HG02970 (cell line): ENCODE results near the gene MPI.
A peak's percentile ranks its signal among the peaks of the same experiment; 100 is the strongest.
"Not testable (repeated sequence)": the region's sequence is repeated elsewhere in the genome, so short reads cannot be mapped to it uniquely, and the experiment has no call there.

Experiments used
- ATAC-seq: cut with Tn5 transposase; IDR thresholded peaks from one replicate; pipeline ENCODE4 v1.9.1; 2021; ENCODE audit warnings: mild to moderate bottlenecking, moderate library complexity, moderate number of reproducible peaks; ENCODE audit not compliant: unreplicated experiment, low FRiP score

The MPI gene

DNA sequence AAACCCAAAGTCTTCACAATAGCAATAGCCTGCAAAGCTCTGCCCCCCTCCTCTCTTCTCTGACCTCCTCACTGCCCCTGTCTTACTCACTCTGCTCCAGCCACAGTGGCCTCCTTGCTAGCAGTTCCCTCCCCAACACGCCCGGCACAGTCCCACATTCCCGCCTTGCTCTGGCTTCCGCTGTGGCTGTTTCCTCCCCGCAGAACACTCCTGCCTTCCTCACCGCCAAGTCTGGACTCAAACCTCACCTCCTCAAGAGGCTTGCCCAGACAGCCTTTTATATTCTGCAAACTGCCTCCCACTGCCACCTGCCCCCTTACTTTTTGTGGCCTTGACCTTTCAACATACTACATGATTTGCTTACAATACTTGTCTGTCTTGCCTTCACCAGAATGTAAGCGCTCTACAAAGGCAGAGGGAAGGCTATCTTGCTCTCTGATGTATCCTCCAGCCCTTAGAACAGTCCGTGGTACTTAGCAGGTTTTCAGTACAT lies 406 bp upstream of the MPI start:
- ATAC-seq, result peak; percentile 2

DNA sequence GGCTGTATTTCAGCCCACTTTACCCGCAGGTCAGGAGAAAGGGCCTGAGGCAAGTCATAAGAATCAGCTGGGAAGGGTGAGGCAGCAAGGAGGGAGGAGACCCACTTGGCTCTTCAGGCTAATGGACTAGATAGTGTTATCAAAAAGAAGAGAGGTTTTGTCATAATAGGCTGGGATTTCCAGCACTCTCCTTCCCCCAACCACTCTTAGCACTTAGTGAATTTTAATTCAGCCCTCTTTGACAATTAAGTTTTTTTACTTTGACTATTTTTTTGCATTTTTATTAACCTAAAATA lies 771 bp downstream of the MPI start:
- ATAC-seq, result no peak

GRCh38 chr15:74891469-74891868 lies 1.6 kb downstream of the MPI start:
- no peak for ATAC-seq

DNA sequence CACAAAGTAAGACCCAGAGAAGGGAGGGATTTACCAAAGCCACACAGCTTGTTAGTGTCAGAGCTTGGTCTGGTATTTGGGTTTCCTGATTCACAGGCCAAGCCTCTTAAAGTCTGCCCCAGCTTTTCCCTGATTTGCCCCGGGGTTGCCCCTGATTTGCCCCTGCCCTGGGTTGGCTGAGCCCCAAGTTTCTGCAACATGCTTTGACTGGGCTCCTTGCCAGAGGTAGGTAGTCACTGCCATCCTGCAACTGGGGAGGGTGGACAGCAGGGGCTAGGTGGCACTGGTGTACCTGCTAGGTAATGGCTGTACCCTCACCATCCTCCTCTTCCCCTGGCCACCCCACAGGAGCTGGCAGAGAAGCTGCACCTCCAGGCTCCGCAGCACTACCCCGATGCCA lies 2.5 kb downstream of the MPI start:
- no peak for ATAC-seq

- ATAC-seq, result no peak
Observed at GRCh38 chr15:74892931-74893330, 3.1 kb downstream of the MPI start.

GRCh38 chr15:74893627-74894026 lies 3.8 kb downstream of the MPI start:
- no peak for ATAC-seq

- not testable (repeated sequence) for ATAC-seq
Observed at GRCh38 chr15:74894383-74894782, 4.5 kb downstream of the MPI start.

DNA sequence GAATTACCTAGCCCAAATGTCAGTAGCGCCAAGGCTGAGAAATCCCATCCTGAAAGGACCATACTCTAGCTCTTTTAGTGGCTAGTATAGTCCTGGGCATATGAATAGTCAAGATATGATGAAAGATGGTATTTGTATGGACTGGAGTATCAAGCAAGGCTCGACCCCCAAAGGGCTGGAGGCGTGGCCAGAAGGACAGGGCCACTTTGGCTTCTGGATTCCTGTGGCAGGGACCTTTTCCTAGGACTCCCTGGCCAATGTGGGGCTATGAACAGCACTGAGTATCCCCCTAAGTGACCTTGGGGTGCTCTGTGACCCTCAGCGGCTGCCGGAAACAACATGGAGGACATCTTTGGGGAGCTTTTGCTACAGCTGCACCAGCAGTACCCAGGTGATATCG lies 6.0 kb downstream of the MPI start:
- ATAC-seq, result no peak

- no peak for ATAC-seq
Observed at GRCh38 chr15:74896316-74896715, 6.5 kb downstream of the MPI start.

DNA sequence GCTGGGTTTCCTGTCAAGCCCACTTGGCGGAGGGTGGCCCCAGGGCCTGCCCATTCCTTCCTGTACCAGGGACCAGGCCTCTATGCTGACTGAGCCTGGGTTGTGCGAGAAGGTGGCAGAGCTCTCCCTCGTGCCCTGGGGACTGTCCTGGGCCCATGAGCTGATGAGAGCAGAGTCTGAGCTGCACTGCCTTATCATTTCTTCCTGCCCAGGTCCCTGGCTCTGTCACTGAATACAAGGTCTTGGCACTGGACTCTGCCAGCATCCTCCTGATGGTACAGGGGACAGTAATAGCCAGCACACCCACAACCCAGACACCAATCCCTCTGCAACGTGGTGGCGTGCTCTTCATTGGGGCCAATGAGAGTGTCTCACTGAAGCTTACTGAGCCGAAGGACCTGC lies 7.5 kb downstream of the MPI start:
- no peak for ATAC-seq

DNA sequence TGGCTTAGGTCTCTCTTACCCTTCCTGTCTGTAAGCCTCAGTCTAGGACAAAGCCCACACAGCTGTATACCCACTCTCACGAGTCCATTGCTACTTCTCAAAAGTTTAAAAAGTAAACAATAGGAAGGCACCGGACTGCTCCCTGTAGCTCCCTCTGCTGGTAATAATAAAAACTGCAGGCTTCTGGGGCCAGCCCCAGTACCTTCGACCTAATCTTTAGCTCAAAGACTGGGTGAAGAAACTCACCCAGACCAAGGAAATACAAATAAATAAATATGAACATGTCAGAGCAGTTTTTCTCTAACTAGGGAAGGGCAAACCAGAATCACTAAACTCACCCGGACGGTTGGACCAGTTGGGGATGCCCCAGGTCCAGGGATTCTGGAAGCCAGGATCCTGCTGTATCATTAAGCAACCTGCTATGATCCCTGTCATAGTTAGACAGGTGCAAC lies 11.8 kb downstream of the MPI start:
- ATAC-seq, result no peak

- no peak for ATAC-seq
Observed at GRCh38 chr15:74902295-74903075, 12.6 kb downstream of the MPI start.

DNA sequence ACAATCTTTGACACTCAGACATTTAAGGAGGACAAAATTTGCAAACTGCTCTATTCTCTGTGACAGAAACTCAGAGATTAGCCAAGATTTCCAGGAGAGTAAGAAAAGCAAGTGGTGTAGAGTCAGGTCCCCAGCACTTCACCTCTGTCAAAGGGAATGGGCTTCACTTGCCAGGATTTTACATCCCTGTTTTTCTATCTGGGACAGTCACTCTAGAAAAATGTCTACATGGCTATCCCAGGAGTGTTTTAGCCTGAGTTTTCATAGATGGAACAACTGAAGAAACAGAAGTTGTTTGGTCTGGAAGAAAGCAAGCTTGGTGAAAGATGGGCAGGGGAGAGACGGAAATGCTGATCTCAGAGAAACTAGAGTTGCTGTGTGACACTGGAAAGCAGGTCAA lies 13.8 kb downstream of the MPI start:
- ATAC-seq, result no peak

DNA sequence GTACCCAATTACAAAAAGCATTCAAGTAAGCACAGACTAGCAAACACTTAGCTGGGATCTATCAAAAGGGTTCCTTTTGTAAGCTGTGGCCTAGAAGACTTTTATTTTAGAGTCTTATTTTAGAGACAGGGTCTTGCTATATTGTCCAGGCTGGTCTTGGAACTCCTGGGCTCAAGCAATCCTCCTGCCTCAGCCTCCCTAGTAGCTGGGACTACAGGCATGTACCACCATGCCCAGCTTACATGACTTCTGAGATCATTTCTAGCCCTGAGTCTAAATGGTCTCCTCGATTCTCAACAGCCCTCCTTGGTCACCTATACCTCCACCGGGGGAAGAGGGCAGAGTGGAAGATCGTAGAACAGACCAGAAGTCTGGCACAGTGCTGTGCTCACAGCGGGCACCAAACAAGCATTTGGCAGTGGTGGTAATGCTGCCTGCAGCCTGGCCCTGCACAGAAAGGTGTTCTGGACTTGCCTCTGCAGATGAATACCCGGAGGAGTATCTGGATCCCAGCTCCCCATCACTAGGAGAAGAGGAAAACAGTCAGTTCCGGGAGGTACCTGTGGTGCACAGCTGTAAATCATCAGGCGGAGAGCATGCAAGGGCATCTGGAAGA lies 14.5 kb downstream of the MPI start:
- ATAC-seq, result no peak

DNA sequence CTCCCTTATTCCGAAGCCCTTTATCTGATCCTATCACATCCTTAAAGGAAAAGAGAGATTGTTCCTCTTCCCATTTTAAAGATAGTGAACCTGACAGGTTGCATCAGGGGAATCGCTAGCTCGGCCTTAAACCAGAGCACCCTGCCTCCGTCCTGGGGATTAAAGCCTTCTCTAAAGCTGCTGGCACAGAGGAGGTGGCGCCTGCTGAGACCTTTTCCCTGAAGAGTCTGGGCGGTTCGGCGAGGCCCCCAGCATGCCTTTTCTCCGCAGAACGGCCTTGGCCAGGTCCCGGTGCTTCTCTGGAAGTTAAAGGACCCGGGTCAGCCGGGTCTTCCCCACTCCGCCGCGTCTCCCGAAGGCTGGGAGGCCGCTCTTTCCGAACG lies 16.2 kb downstream of the MPI start:
- no peak for ATAC-seq

DNA sequence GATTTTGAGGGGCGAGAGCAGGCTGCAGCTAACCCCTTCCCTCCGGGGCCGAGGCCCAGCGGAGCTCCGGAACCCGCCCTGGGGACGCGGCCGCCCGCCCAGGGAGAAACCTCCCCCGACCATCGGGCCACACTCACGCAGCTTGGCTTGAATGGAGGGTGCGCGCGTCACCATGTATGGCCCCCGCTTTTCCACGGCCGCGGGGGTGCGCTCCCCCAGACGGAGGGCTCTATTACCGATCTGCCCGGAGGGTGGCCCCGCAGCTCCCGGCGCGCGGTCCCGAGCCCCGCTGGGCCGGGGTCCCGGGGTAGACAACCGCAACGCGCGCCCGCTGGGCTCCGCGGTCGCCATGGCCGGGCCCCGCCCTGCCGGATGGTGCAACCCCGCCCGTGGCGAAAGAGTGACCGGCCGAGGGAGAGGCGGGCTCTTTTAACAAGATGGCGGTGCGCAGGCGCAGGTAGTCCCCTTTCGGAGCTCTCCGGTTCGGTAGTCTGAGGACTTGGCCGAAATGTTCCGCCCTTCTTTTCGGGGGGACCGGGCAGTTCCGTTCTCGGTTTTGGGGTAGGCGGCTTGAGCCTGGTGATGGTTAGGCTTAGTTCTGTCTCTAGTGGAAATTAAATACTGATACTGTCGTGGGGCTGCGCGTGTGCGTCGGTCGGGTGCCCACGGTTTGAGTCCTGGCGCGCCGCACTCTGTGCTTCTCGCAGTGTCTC lies 16.8 kb downstream of the MPI start, which contains the start of gene FAM219B:
TSS of gene FAM219B (minus strand) at position 402 of the 713 bp plus-strand sequence. CDS start at position 351, 51 bp downstream.
- peak; percentile 89 for ATAC-seq

- ATAC-seq, result no peak
Observed at GRCh38 chr15:74907163-74907870, 17.5 kb downstream of the MPI start.

GRCh38 chr15:74908635-74909034 lies 18.8 kb downstream of the MPI start:
- ATAC-seq, result no peak

DNA sequence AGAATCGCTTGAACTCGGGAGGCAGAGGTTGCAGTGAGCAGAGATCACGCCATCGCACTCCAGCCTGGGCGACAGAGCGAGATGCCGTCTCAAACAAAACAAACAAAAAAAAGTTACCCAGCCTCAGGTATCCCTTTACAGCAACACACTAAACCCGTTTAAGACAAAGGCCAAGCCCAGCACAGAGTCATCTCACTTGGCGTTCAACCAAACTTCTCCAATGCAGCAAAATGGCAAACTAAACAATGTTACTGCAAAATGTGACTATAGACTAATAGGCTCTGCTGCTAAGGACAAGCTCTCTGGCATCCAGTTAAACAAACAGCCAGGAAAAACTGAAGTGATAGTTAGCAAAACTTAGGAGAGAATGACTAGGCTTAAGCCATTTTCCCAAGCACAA lies 23.2 kb downstream of the MPI start:
- ATAC-seq, result no peak

DNA sequence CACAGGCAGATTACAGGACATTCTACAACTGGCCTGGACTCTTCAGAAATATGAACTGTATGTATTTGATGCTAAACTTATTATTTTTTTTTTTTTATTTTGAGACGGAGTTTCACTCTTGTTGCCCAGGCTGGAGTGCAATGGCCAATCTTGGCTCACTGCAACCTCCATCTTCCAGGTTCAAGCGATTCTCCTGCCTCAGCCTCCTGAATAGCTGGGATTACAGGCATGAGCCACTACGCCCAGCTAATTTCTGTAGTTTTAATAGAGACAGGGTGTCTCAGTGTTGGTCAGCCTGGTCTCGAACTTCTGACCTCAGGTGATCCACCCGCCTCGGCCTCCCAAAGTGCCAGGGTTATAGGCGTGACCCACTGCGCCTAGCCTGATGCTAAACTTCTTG lies 24.0 kb downstream of the MPI start:
- not testable (repeated sequence) for ATAC-seq

GRCh38 chr15:74917676-74918075 lies 27.8 kb downstream of the MPI start:
- ATAC-seq, result no peak
